ENCODE data around the gene LMF1.
"Not testable (repeated sequence)": the region's sequence is repeated elsewhere in the genome, so short reads cannot be mapped to it uniquely, and the experiment has no call there.

DNA sequence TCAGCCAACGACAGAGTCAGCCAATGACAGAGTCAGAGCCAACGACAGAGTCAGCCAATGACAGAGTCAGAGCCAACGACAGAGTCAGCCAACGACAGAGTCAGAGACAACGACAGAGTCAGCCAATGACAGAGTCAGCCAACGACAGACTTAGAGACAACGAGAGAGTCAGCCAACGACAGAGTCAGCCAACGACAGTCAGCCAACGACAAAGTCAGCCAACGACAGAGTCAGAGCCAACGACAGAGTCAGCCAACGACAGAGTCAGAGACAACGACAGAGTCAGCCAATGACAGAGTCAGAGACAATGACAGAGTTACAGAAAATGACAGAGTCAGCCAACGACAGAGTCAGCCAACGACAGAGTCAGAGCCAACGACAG is 22.9 kb downstream of the LMF1 start:
- TF ChIP-seq, protein P1, sequence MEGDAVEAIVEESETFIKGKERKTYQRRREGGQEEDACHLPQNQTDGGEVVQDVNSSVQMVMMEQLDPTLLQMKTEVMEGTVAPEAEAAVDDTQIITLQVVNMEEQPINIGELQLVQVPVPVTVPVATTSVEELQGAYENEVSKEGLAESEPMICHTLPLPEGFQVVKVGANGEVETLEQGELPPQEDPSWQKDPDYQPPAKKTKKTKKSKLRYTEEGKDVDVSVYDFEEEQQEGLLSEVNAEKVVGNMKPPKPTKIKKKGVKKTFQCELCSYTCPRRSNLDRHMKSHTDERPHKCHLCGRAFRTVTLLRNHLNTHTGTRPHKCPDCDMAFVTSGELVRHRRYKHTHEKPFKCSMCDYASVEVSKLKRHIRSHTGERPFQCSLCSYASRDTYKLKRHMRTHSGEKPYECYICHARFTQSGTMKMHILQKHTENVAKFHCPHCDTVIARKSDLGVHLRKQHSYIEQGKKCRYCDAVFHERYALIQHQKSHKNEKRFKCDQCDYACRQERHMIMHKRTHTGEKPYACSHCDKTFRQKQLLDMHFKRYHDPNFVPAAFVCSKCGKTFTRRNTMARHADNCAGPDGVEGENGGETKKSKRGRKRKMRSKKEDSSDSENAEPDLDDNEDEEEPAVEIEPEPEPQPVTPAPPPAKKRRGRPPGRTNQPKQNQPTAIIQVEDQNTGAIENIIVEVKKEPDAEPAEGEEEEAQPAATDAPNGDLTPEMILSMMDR (IDR thresholded peaks at IDR 0.05), result not testable (repeated sequence)
- TF ChIP-seq ZFX (IDR thresholded peaks at IDR 0.05; ENCODE audit: borderline replicate concordance), result not testable (repeated sequence)
